Pulmonary artery endothelial cell (primary cell): ENCODE measurements around the gene OSMR. TPM values are rescaled to one million over a fixed set of nuclear protein-coding genes. Genes with fewer than 3 reads are reported as not detected.

ENCODE experiments used
- DNase-seq: peaks from one replicate; pipeline ENCODE4 v3.0.0-alpha.2; 2011; ENCODE audit warnings: low read depth, low spot score
- total RNA-seq: library from RNA; depleted of rRNA; stranded (reverse); fragments of >200 nt; gene quantifications from 2 replicates; pipeline ENCODE4 v1.2.3, GENCODE V29; 2014

Gene OSMR
- total RNA-seq = 14.6 and 17.0 TPM in 2 replicates

- DNase-seq = peak; percentile 91
These were observed at the start of gene OSMR for GRCh38 chr5:38845526-38846378. OSMR (plus strand) TSS chr5:38846012; CDS start chr5:38869045, 23,033 bp downstream.

- no peak for DNase-seq
These were observed 49.1 kb upstream of the OSMR start for GRCh38 chr5:38796742-38797108.

GRCh38 chr5:38797838-38798237, 48.0 kb upstream of the OSMR start:
- DNase-seq = no peak

GRCh38 chr5:38799556-38800377, 46.0 kb upstream of the OSMR start:
- DNase-seq = no peak

GRCh38 chr5:38800515-38800914, 45.3 kb upstream of the OSMR start:
- DNase-seq = no peak

GRCh38 chr5:38802125-38802524, 43.7 kb upstream of the OSMR start:
- DNase-seq = no peak

GRCh38 chr5:38803246-38803645, 42.6 kb upstream of the OSMR start:
- no peak for DNase-seq

- peak; percentile 29 for DNase-seq
These were observed 39.0 kb upstream of the OSMR start for GRCh38 chr5:38806775-38807258.

GRCh38 chr5:38807570-38808483, 38.0 kb upstream of the OSMR start:
- no peak for DNase-seq

- DNase-seq = no peak
These were observed 37.0 kb upstream of the OSMR start for GRCh38 chr5:38808666-38809343.

- peak; percentile 65 for DNase-seq
These were observed 36.1 kb upstream of the OSMR start for GRCh38 chr5:38809388-38810359.

GRCh38 chr5:38814879-38815278, 30.9 kb upstream of the OSMR start:
- DNase-seq = no peak

- no peak for DNase-seq
These were observed 29.5 kb upstream of the OSMR start for GRCh38 chr5:38816083-38817030.

GRCh38 chr5:38821679-38822078, 24.1 kb upstream of the OSMR start:
- no peak for DNase-seq

- no peak for DNase-seq
These were observed 22.3 kb upstream of the OSMR start for GRCh38 chr5:38823503-38823902.

GRCh38 chr5:38824821-38825220, 21.0 kb upstream of the OSMR start:
- DNase-seq = no peak

GRCh38 chr5:38825494-38825893, 20.3 kb upstream of the OSMR start:
- DNase-seq = no peak

GRCh38 chr5:38827525-38827924, 18.3 kb upstream of the OSMR start:
- no peak for DNase-seq
